ENCODE data around the gene ANKS1B.

GRCh38 chr12:98791406-98791805, 1193.3 kb downstream of the ANKS1B start:
- TF ChIP-seq CTCF (IDR thresholded peaks at IDR 0.05) (no peak), POLR2A (IDR thresholded peaks at IDR 0.05) (no peak)

All from thyroid gland (tissue), 4 donors.